NCI-H524 treated with DMSO at 0.1 percent for 48 hours (cell line): ENCODE data around the gene SLC5A10.

Experiments
- DNase-seq: peaks from one replicate; lab custom pipeline; 2025; lab: John Stamatoyannopoulos, UW

The SLC5A10 gene

GRCh38 chr17:19002805-19003542, 51.0 kb downstream of the SLC5A10 start:
- no peak for DNase-seq

GRCh38 chr17:19003543-19004420, 51.8 kb downstream of the SLC5A10 start:
- no peak for DNase-seq

GRCh38 chr17:19004421-19005136, 52.6 kb downstream of the SLC5A10 start, which contains the start of gene FAM83G:
Gene FAM83G (minus strand): TSS chr17:19004764. CDS start chr17:19004041, 723 bp downstream.
- no peak for DNase-seq

GRCh38 chr17:19005137-19005773, 53.3 kb downstream of the SLC5A10 start:
- no peak for DNase-seq

- no peak for DNase-seq
Measured at GRCh38 chr17:19005789-19006430, 53.9 kb downstream of the SLC5A10 start.

- no peak for DNase-seq
Measured at GRCh38 chr17:19006698-19007097, 54.7 kb downstream of the SLC5A10 start.

GRCh38 chr17:19009970-19010369, 58.0 kb downstream of the SLC5A10 start:
- DNase-seq, result no peak

- no peak for DNase-seq
Measured at GRCh38 chr17:19010729-19011505, 59.0 kb downstream of the SLC5A10 start.

GRCh38 chr17:19011581-19011980, 59.6 kb downstream of the SLC5A10 start:
- no peak for DNase-seq

GRCh38 chr17:19012171-19013080, 60.5 kb downstream of the SLC5A10 start:
- DNase-seq, result no peak

- no peak for DNase-seq
Measured at GRCh38 chr17:19013226-19013625, 61.3 kb downstream of the SLC5A10 start.

- DNase-seq, result no peak
Measured at GRCh38 chr17:19013806-19014627, 62.1 kb downstream of the SLC5A10 start.

- no peak for DNase-seq
Measured at GRCh38 chr17:19014628-19015215, 62.8 kb downstream of the SLC5A10 start.

GRCh38 chr17:19015428-19015827, 63.5 kb downstream of the SLC5A10 start:
- no peak for DNase-seq

GRCh38 chr17:19016297-19016696, 64.3 kb downstream of the SLC5A10 start:
- no peak for DNase-seq

- no peak for DNase-seq
Measured at GRCh38 chr17:19016881-19017280, 64.9 kb downstream of the SLC5A10 start.

- no peak for DNase-seq
Measured at GRCh38 chr17:19017401-19017800, 65.4 kb downstream of the SLC5A10 start.
